Measurements from ENCODE around the gene LINGO4. TPM values are rescaled to one million over a fixed set of nuclear protein-coding genes. Genes with fewer than 3 reads are reported as not detected.

The LINGO4 gene
- total and polyA plus RNA-seq, 2 donors (not counting 1 experiment from before 2014, with no cell fraction given) = not detected

- peaks cover 71% of the 10 kb centered on the region for H3K27me3 ChIP-seq (ENCODE audit: control insufficient read depth, insufficient read depth, low read length)
- TF ChIP-seq, protein P1, sequence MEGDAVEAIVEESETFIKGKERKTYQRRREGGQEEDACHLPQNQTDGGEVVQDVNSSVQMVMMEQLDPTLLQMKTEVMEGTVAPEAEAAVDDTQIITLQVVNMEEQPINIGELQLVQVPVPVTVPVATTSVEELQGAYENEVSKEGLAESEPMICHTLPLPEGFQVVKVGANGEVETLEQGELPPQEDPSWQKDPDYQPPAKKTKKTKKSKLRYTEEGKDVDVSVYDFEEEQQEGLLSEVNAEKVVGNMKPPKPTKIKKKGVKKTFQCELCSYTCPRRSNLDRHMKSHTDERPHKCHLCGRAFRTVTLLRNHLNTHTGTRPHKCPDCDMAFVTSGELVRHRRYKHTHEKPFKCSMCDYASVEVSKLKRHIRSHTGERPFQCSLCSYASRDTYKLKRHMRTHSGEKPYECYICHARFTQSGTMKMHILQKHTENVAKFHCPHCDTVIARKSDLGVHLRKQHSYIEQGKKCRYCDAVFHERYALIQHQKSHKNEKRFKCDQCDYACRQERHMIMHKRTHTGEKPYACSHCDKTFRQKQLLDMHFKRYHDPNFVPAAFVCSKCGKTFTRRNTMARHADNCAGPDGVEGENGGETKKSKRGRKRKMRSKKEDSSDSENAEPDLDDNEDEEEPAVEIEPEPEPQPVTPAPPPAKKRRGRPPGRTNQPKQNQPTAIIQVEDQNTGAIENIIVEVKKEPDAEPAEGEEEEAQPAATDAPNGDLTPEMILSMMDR (conservative IDR thresholded peaks at IDR 0.05 in 1 of 2, IDR thresholded peaks at IDR 0.05 in 1 of 2; ENCODE audit: low read depth in 1 of 2, low read length in 2 of 2) = no peak
- TF ChIP-seq EZH2 (IDR thresholded peaks at IDR 0.05; ENCODE audit: low read length, missing control alignments) = no peak
These were observed 3.4 kb downstream of the LINGO4 start for GRCh38 chr1:151801846-151802245.

GRCh38 chr1:151801310-151801820 lies 3.9 kb downstream of the LINGO4 start:
- Histone ChIP-seq H3K27me3 (ENCODE audit: control insufficient read depth, insufficient read depth, low read length) (peaks cover 73% of the 10 kb centered on the region), H3K4me3 (replicated peaks in 1 of 4; ENCODE audit: control extremely low read depth in 1 of 4, insufficient read depth in 1 of 4, low read depth in 3 of 4, low read length in 4 of 4) (no peak overlapping the region), H4K20me1 (ENCODE audit: control insufficient read depth, extremely low read depth, insufficient read depth, low read length) (no peaks in the 10 kb centered on the region), H2AFZ (ENCODE audit: low read length) (no peak overlapping the region), H3K9me3 (ENCODE audit: control insufficient read depth, insufficient read depth, low read depth, low read length) (no peaks in the 10 kb centered on the region), H3K27ac (ENCODE audit: insufficient read depth, low read length) (no peak overlapping the region), H3K9ac (ENCODE audit: insufficient read depth, low read length) (no peak overlapping the region), H3K4me1 (ENCODE audit: control insufficient read depth, extremely low read depth, insufficient read depth, low read length) (no peaks in the 10 kb centered on the region), H3K36me3 (ENCODE audit: control insufficient read depth, insufficient read depth, low read length) (no peaks in the 10 kb centered on the region), H3K79me2 (ENCODE audit: control insufficient read depth, insufficient read depth, low read length) (no peaks in the 10 kb centered on the region), H3K4me2 (ENCODE audit: extremely low read depth, insufficient read depth, low read length) (no peak overlapping the region)
- no peak for DNase-seq (ENCODE audit: low read depth in 2 of 2)
- TF ChIP-seq, protein P1 (conservative IDR thresholded peaks at IDR 0.05 in 1 of 2, IDR thresholded peaks at IDR 0.05 in 1 of 2; ENCODE audit: low read depth in 1 of 2, low read length in 2 of 2) = no peak
- no peak for TF ChIP-seq EZH2 (IDR thresholded peaks at IDR 0.05; ENCODE audit: low read length, missing control alignments)

More at GRCh38 chr1:151801846-151802245, 3.4 kb downstream of the LINGO4 start:
- Histone ChIP-seq H4K20me1 (ENCODE audit: control insufficient read depth, extremely low read depth, insufficient read depth, low read length) (no peaks in the 10 kb centered on the region), H3K36me3 (ENCODE audit: control insufficient read depth, insufficient read depth, low read length) (no peaks in the 10 kb centered on the region), H2AFZ (ENCODE audit: low read length) (no peak overlapping the region), H3K9me3 (ENCODE audit: control insufficient read depth, insufficient read depth, low read depth, low read length) (no peaks in the 10 kb centered on the region), H3K4me2 (ENCODE audit: extremely low read depth, insufficient read depth, low read length) (no peak overlapping the region), H3K4me1 (ENCODE audit: control insufficient read depth, extremely low read depth, insufficient read depth, low read length) (no peaks in the 10 kb centered on the region), H3K9ac (ENCODE audit: insufficient read depth, low read length) (no peak overlapping the region), H3K27ac (ENCODE audit: insufficient read depth, low read length) (no peak overlapping the region), H3K4me3 (replicated peaks in 1 of 4; ENCODE audit: control extremely low read depth in 1 of 4, insufficient read depth in 1 of 4, low read depth in 3 of 4, low read length in 4 of 4) (no peak overlapping the region), H3K79me2 (ENCODE audit: control insufficient read depth, insufficient read depth, low read length) (no peaks in the 10 kb centered on the region)
- DNase-seq (ENCODE audit: low read depth in 2 of 2) = no peak

DNA sequence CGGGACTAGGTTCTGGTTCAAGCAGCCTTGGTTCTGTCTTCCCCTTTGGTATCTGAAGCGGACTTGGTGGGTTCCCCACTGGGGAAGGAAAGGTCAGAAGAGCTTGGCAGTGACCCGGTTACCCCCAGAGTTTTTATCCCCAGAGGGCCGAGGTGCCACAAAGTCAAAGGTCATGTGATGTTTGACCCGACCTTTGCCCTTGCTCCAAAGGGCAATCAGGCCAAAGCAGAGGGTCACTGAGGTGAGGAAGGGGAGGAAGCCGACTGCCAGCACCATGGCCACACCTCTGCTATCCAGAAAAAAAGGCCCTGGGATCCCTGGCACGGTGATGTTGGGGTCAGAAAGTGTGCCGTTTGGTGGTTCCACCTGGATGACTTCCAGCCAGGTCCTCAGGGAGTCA lies 4.4 kb downstream of the LINGO4 start:
- DNase-seq (ENCODE audit: low read depth in 2 of 2) = no peak
- Histone ChIP-seq H3K4me1 (ENCODE audit: control insufficient read depth, extremely low read depth, insufficient read depth, low read length) (no peaks in the 10 kb centered on the region), H3K27ac (ENCODE audit: insufficient read depth, low read length) (no peak overlapping the region), H2AFZ (ENCODE audit: low read length) (no peak overlapping the region), H3K79me2 (ENCODE audit: control insufficient read depth, insufficient read depth, low read length) (no peaks in the 10 kb centered on the region), H3K4me2 (ENCODE audit: extremely low read depth, insufficient read depth, low read length) (no peak overlapping the region), H3K4me3 (replicated peaks in 1 of 4; ENCODE audit: control extremely low read depth in 1 of 4, insufficient read depth in 1 of 4, low read depth in 3 of 4, low read length in 4 of 4) (no peak overlapping the region), H3K36me3 (ENCODE audit: control insufficient read depth, insufficient read depth, low read length) (no peaks in the 10 kb centered on the region), H3K27me3 (ENCODE audit: control insufficient read depth, insufficient read depth, low read length) (peaks cover 71% of the 10 kb centered on the region), H3K9ac (ENCODE audit: insufficient read depth, low read length) (no peak overlapping the region), H4K20me1 (ENCODE audit: control insufficient read depth, extremely low read depth, insufficient read depth, low read length) (no peaks in the 10 kb centered on the region), H3K9me3 (ENCODE audit: control insufficient read depth, insufficient read depth, low read depth, low read length) (no peaks in the 10 kb centered on the region)
- TF ChIP-seq, protein P1 (conservative IDR thresholded peaks at IDR 0.05 in 1 of 2, IDR thresholded peaks at IDR 0.05 in 1 of 2; ENCODE audit: low read depth in 1 of 2, low read length in 2 of 2) = no peak
- TF ChIP-seq EZH2 (IDR thresholded peaks at IDR 0.05; ENCODE audit: low read length, missing control alignments) = no peak
